MM.1S (cell line): ENCODE measurements around the gene PLXDC2.

Experiments
- DNase-seq: peaks from one replicate; pipeline ENCODE4 v3.0.0-alpha.2; 2015
- H2AFZ ChIP-seq: fragments of 300-600 bp; sonication (generic); 2 replicates; pipeline ENCODE4 v1.6.0; 2016; ENCODE audit warnings: antibody characterized with exemption, low read length
- H3F3A ChIP-seq: fragments of 300-600 bp; sonication (generic); 2 replicates; pipeline ENCODE4 v1.6.1; 2016; ENCODE audit warnings: mild to moderate bottlenecking, antibody characterized with exemption, low read length, moderate library complexity, mixed read lengths; ENCODE audit not compliant: insufficient read depth
- H3K27ac ChIP-seq: fragments of 300-600 bp; sonication (generic); 2 replicates; pipeline ENCODE4 v1.5.1; 2016; ENCODE audit warnings: mild to moderate bottlenecking, low read length
- H3K27me3 ChIP-seq: fragments of 300-600 bp; sonication (generic); replicated peaks from 2 replicates; pipeline ENCODE4 v1.6.0; 2016; ENCODE audit warnings: low read length; ENCODE audit not compliant: insufficient read depth
- H3K36me3 ChIP-seq: fragments of 300-600 bp; sonication (generic); replicated peaks from 2 replicates; pipeline ENCODE4 v1.6.1; 2016; ENCODE audit warnings: mild to moderate bottlenecking, low read length, mixed read lengths; ENCODE audit not compliant: insufficient read depth
- H3K4me1 ChIP-seq: fragments of 300-600 bp; sonication (generic); 2 replicates; pipeline ENCODE4 v1.6.1; 2016; ENCODE audit warnings: low read length, mixed read lengths
- H3K4me2 ChIP-seq: fragments of 300-600 bp; sonication (generic); 2 replicates; pipeline ENCODE4 v1.6.0; 2016; ENCODE audit warnings: low read depth, low read length
- H3K4me3 ChIP-seq: fragments of 300-600 bp; sonication (generic); 2 replicates; pipeline ENCODE4 v1.5.1; 2016; ENCODE audit warnings: low read length, mixed read lengths
- H3K79me2 ChIP-seq: fragments of 300-600 bp; sonication (generic); 2 replicates; pipeline ENCODE4 v1.6.1; 2016; ENCODE audit warnings: mixed run types, low read length, mixed read lengths
- H3K9ac ChIP-seq: fragments of 300-600 bp; sonication (generic); 2 replicates; pipeline ENCODE4 v1.6.1; 2016; ENCODE audit warnings: low read length, mixed read lengths
- H3K9me2 ChIP-seq: fragments of 300-600 bp; sonication (generic); replicated peaks from 2 replicates; pipeline ENCODE4 v1.6.1; 2016; ENCODE audit warnings: mild to moderate bottlenecking, low read length, mixed read lengths; ENCODE audit not compliant: insufficient read depth
- H3K9me3 ChIP-seq: fragments of 300-600 bp; sonication (generic); replicated peaks from 2 replicates; pipeline ENCODE4 v1.6.1; 2016; ENCODE audit warnings: mild to moderate bottlenecking, low read length, mixed read lengths; ENCODE audit not compliant: insufficient read depth
- H4K20me1 ChIP-seq: fragments of 300-600 bp; sonication (generic); 2 replicates; pipeline ENCODE4 v1.6.1; 2016; ENCODE audit warnings: mild to moderate bottlenecking, low read length, moderate library complexity, mixed read lengths; ENCODE audit not compliant: insufficient read depth
- CTCF ChIP-seq: fragments of 300-600 bp; sonication (generic); IDR thresholded peaks from 2 replicates; pipeline ENCODE4 v1.5.1; 2016; ENCODE audit warnings: antibody characterized with exemption, low read length, mixed read lengths
- EZH2 ChIP-seq: fragments of 300-600 bp; sonication (generic); optimal IDR thresholded peaks from 2 replicates; pipeline ENCODE3; 2017; ENCODE audit warnings: low read depth, mild to moderate bottlenecking, antibody characterized with exemption, low read length, mixed read lengths
- EZH2phosphoT487 ChIP-seq: fragments of 300-600 bp; sonication (generic); IDR thresholded peaks from 2 replicates; pipeline ENCODE4 v1.6.1; 2018; ENCODE audit warnings: antibody characterized with exemption, low read length

The PLXDC2 gene

DNA sequence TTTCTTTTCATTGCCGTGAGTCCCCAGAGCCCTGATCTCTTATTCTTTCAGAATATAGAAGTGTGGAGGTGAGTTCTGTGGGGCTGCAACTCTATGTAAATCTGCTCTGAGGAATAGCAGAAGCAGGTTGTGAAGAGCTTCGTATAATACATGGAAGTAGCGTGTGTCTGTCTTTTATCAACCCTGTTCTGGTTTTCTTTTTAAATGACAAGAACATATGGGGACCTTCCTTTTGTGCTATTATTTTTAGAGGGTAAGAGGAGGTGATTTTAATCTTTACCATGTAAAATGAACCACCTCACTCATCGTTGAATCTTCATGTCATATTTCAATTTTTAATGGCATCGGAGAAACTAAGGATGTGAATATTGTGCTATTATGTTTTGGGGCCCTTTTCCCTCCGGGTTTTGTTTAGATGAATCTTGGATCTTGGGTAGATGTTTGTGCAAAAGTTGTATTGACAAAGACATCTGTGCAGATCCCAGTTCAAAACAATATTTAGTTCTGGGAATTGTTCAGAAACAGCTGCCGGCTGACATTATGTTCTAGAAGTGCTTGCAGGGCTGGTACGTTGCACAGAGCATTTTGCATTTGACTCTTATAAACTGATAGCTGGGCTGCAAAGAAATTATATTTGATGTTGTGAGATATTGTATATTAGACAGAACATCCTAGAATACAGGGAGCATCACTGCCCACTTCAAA, 46.7 kb downstream of the PLXDC2 start:
- Histone ChIP-seq H3K9ac (no peak overlapping the region), H3K79me2 (no peaks in the 10 kb centered on the region), H3K9me2 (no peaks in the 10 kb centered on the region), H3K9me3 (no peaks in the 10 kb centered on the region), H4K20me1 (no peaks in the 10 kb centered on the region), H3K4me3 (no peak overlapping the region), H3K27me3 (no peaks in the 10 kb centered on the region), H3K4me1 (no peaks in the 10 kb centered on the region), H3K36me3 (no peaks in the 10 kb centered on the region), H3F3A (no peaks in the 10 kb centered on the region), H3K27ac (no peak overlapping the region), H2AFZ (no peak overlapping the region), H3K4me2 (no peak overlapping the region)
- no peak for TF ChIP-seq CTCF
- TF ChIP-seq EZH2, result no peak
- TF ChIP-seq EZH2phosphoT487, result no peak
- DNase-seq, result no peak

GRCh38 chr10:19865676-19866075, 49.4 kb downstream of the PLXDC2 start:
- Histone ChIP-seq H3K4me3 (no peak overlapping the region), H3K27ac (no peak overlapping the region), H3K9ac (no peak overlapping the region), H3K4me2 (peak overlapping the region; percentile 25; the same call in 1 of the 2 replicates), H3K27me3 (no peaks in the 10 kb centered on the region), H2AFZ (no peak overlapping the region), H3K79me2 (no peaks in the 10 kb centered on the region), H3K9me3 (no peaks in the 10 kb centered on the region), H3K9me2 (no peaks in the 10 kb centered on the region), H3K36me3 (no peaks in the 10 kb centered on the region), H3F3A (no peaks in the 10 kb centered on the region), H4K20me1 (no peaks in the 10 kb centered on the region), H3K4me1 (no peaks in the 10 kb centered on the region)
- TF ChIP-seq EZH2, result no peak
- no peak for DNase-seq

DNA sequence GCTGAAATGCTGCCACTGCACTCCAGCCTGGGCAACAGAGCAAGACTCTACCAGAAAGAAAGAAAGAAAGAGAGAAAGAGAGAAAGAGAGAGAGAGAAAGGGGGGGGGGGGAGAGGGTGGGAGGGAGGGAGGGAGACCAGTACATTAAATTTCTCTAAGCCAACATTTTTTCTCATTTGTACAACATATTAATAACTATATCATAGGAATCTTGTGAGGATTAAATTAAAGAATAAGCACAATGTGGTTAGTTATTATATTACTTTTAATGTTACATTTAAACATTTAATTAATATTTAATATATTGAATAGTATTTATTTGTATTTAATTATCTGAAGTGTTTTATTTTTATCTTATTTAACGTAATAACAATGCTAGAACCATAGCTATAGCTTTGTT, 53.1 kb downstream of the PLXDC2 start:
- Histone ChIP-seq H3K9ac (no peak overlapping the region), H3K79me2 (no peaks in the 10 kb centered on the region), H3K4me2 (no peak overlapping the region), H3K27me3 (no peaks in the 10 kb centered on the region), H3K9me2 (no peaks in the 10 kb centered on the region), H2AFZ (no peak overlapping the region), H3F3A (no peaks in the 10 kb centered on the region), H4K20me1 (no peaks in the 10 kb centered on the region), H3K4me3 (no peak overlapping the region), H3K36me3 (no peaks in the 10 kb centered on the region), H3K27ac (no peak overlapping the region), H3K4me1 (no peaks in the 10 kb centered on the region), H3K9me3 (no peaks in the 10 kb centered on the region)
- TF ChIP-seq EZH2phosphoT487 (no peak), CTCF (no peak), EZH2 (no peak)
- DNase-seq, result no peak

DNA sequence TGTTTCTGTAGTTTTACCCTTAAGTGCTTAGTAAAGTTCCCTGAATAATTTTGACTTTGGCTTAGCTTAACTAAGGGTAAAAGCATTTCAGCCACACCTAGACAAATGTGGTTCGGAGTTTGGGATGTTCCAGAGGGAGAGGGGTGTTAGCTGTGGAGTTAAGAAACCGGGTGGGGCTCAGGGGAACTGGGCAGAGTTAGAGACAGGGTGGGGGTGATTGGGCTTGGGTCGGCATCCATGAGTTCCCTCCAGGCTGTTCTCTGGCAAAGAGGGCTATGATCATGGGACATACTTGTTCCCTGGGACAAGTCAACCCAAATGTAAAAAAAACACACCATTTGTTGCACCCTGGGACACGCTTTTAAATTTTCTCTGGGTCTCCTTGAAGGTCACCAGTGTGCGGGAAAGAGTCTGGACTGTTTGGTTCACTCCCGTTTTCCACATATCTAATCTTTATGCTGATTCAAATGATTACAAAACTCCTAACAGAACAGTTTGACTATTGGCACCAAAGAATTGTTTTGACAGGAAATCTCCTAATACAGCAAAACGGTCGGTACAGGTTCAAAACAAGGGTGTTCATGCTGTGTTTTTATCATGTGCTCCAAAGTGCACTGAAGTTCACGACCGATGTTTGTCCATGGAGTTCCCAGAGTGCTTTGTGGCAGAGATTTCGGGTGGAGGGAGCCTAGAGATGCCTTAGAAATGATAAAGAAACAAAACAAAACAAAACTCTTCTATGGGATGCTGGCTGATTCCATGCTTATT, 56.5 kb downstream of the PLXDC2 start:
- H3K9ac ChIP-seq, result no peak overlapping the region
- H3K79me2 ChIP-seq, result no peaks in the 10 kb centered on the region
- H3F3A ChIP-seq, result no peaks in the 10 kb centered on the region
- DNase-seq, result no peak
- no peaks in the 10 kb centered on the region for H3K9me3 ChIP-seq
- no peak overlapping the region for H3K4me2 ChIP-seq
- H3K27me3 ChIP-seq, result no peaks in the 10 kb centered on the region
- TF ChIP-seq EZH2, result no peak
- no peak for TF ChIP-seq EZH2phosphoT487
- no peak for TF ChIP-seq CTCF
- H4K20me1 ChIP-seq, result no peaks in the 10 kb centered on the region
- no peaks in the 10 kb centered on the region for H3K9me2 ChIP-seq
- no peak overlapping the region for H2AFZ ChIP-seq
- H3K4me3 ChIP-seq, result no peak overlapping the region
- no peak overlapping the region for H3K27ac ChIP-seq
- H3K36me3 ChIP-seq, result no peaks in the 10 kb centered on the region
- H3K4me1 ChIP-seq, result no peaks in the 10 kb centered on the region
